NCI-H748 treated with DMSO at 0.1 percent for 48 hours (cell line): ENCODE measurements around the gene PRAF2.
A peak's percentile ranks its signal among the peaks of the same experiment; 100 is the strongest.

Source experiments
- DNase-seq: peaks from one replicate; lab custom pipeline; 2025; lab: John Stamatoyannopoulos, UW

PRAF2 gene

GRCh38 chrX:49073601-49074575 lies at the start of gene PRAF2:
Gene PRAF2 (minus strand): TSS chrX:49074002. CDS start chrX:49073987, 15 bp downstream.
- peak; percentile 84 for DNase-seq

- DNase-seq, result no peak
Measured at GRCh38 chrX:49122499-49122898, 48.7 kb upstream of the PRAF2 start.

GRCh38 chrX:49120091-49120490 lies 46.3 kb upstream of the PRAF2 start:
- no peak for DNase-seq

- no peak for DNase-seq
Measured at GRCh38 chrX:49117581-49117980, 43.8 kb upstream of the PRAF2 start.

- no peak for DNase-seq
Measured at GRCh38 chrX:49116716-49117115, 42.9 kb upstream of the PRAF2 start.

- DNase-seq, result no peak
Measured at GRCh38 chrX:49116076-49116475, 42.3 kb upstream of the PRAF2 start.

- no peak for DNase-seq
Measured at GRCh38 chrX:49111791-49112190, 38.0 kb upstream of the PRAF2 start.

GRCh38 chrX:49110417-49110816 lies 36.6 kb upstream of the PRAF2 start:
- DNase-seq, result no peak

GRCh38 chrX:49108641-49109040 lies 34.8 kb upstream of the PRAF2 start:
- DNase-seq, result no peak

- DNase-seq, result no peak
Measured at GRCh38 chrX:49106930-49107329, 33.1 kb upstream of the PRAF2 start.

GRCh38 chrX:49106296-49106695 lies 32.5 kb upstream of the PRAF2 start:
- no peak for DNase-seq

GRCh38 chrX:49103637-49104036 lies 29.8 kb upstream of the PRAF2 start:
- DNase-seq, result no peak

- DNase-seq, result no peak
Measured at GRCh38 chrX:49102190-49102589, 28.4 kb upstream of the PRAF2 start.

GRCh38 chrX:49101629-49101984 lies 27.8 kb upstream of the PRAF2 start:
- no peak for DNase-seq

- peak; percentile 86 for DNase-seq
Measured at GRCh38 chrX:49100704-49101628, 27.2 kb upstream of the PRAF2 start.

- DNase-seq, result no peak
Measured at GRCh38 chrX:49096419-49096818, 22.6 kb upstream of the PRAF2 start.

GRCh38 chrX:49089553-49089952 lies 15.8 kb upstream of the PRAF2 start:
- DNase-seq, result no peak

GRCh38 chrX:49082271-49082871 lies 8.6 kb upstream of the PRAF2 start:
- no peak for DNase-seq

- DNase-seq, result peak; percentile 12
Measured at GRCh38 chrX:49079489-49080428, 6.0 kb upstream of the PRAF2 start, which contains the start of gene WDR45. Gene WDR45 (minus strand): TSS chrX:49079887. CDS start chrX:49078095, 1,792 bp downstream.

GRCh38 chrX:49077941-49078340 lies 4.1 kb upstream of the PRAF2 start:
- no peak for DNase-seq

- DNase-seq, result no peak
Measured at GRCh38 chrX:49075347-49075746, 1.5 kb upstream of the PRAF2 start.
